SKM-1 treated with dmso at 0.1 percent for 144 hours (cell line): ENCODE results near the gene ANKRD24.
"Not testable (repeated sequence)": the region's sequence is repeated elsewhere in the genome, so short reads cannot be mapped to it uniquely, and the experiment has no call there.

Experiments used
- DNase-seq: peaks from one replicate; lab custom pipeline; 2025; ENCODE audit not compliant: unreplicated experiment; lab: John Stamatoyannopoulos, UW

Gene ANKRD24

DNA sequence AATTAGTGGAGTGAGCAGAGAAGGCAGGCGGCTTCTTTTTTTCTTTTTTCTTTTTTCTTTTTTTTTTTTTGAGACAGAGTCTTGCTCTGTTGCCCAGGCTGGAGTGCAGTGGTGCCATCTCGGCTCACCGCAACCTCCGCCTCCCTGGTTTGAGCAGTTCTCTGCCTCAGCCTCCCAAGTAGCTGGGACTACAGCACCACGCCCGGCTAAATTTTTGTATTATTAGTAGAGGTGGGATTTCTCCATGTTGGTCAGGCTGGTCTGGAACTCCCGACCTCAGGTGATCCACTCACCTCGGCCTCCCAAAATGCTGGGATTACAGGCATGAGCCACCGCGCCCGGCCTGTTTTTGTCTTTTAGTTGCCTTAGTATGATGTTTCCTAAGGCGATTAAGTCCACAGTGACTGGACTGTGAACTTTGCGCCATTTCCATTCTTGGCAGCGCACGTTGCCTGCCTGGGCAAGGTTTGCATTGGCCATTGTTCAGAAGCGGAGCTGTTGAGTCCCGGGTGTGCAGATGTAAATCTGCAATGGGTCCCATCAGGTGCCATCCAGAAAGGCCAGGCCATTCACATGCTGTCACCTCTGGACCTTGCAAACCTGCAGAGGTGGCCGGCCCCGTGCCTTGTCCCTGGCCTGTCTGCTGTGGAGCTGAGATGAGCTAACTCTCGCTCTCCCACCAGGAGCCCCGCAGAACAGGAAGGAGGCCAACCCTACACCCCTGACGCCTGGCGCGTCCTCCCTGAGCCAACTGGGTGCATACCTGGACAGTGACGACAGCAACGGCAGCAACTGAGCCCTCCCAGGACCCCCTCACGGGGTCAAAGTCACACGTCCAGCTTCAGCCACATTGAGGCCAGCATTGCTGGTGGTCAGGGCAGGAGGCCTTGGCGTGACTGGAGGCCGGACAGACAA is 85.7 kb downstream of the ANKRD24 start:
- DNase-seq: no peak

DNA sequence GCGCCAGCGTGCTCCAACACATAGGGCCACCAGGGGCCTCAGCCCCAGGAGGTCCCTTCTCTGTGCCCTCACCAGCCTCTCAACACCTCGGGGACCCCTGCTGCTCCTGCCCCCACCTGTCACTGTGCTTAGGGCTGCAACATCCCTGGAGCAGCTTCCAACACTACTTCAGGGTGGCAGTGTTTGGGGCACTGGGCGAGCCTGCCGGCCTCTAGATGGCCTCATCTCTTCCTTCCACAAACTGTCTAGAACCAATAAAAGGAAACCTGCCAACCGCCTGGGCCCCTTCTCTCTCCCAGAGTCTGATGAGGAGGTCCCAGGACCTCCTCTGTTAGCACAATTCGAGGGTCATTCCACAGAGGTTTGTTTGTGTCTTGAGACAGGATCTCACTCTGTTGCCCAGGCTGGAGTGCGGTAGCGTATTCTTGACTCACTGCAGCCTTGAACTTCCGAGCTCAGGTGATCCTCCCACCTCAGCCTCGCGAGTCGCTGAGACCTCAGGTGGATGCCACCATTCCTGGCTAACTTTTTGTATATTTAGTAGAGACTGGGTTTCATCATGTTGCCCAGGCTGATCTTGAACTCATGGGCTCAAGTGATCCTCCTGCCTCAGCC is 86.4 kb downstream of the ANKRD24 start:
- no peak for DNase-seq

DNA sequence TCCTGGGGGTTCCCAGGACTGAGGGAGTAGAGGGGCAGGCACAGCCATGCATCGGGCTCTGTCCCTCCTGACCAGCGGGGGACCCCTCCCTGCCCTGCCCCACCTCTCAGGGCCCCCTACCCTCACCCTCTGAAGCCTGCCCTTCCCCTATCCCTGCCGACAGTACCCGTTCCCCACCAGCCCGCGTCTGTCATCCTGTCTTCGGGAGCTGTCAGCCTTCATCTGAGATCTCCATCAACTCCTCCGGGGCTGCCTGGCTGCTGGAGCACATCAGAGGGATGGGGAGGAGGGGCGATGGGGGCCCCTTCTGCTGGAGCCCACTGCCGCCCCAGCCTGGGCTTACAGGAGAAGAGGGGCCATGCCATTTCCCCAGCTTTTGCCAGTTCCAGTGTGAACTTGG is 90.4 kb downstream of the ANKRD24 start:
- DNase-seq: no peak

DNA sequence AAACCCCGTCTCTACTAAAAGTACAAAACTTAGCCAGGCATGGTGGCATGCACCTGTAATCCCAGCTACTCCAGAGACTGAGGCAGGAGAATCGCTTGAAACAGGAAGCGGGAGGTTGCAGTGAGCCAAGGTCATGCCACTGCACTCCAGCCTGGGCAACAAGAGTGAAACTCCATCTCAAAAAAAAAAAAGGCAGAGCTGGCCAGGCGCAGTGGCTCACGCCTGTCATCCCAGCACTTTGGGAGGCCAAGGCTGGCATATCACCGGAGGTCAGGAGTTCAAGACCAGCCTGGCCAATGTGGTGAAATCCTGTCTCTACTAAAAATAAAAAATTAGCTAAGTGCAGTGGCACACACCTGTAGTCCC is 91.8 kb downstream of the ANKRD24 start:
- not testable (repeated sequence) for DNase-seq
